Measurements from ENCODE around the gene BMP8B.

The BMP8B gene

GRCh38 chr1:39752703-39753102 is 36.0 kb downstream of the BMP8B start:
- WGBS (ENCODE audit: extremely low coverage, insufficient coverage, insufficient read length): no CpG with 5 or more reads among the region's 6 CpGs
- H3K14ac ChIP-seq (ENCODE audit: low read length): no peak overlapping the region
- no peaks in the 10 kb centered on the region for H3K79me1 ChIP-seq (ENCODE audit: low read length)

GRCh38 chr1:39751595-39751994 is 37.1 kb downstream of the BMP8B start:
- Histone ChIP-seq H2BK120ac (ENCODE audit: insufficient read depth, low read length, poor library complexity) (no peak overlapping the region), H3K18ac (ENCODE audit: low read length) (no peak overlapping the region), H3K14ac (ENCODE audit: low read length) (no peak overlapping the region), H3K4me2 (ENCODE audit: low read length) (no peak overlapping the region), H3K4ac (ENCODE audit: low read depth, low read length) (no peak overlapping the region), H3K23ac (ENCODE audit: low read length) (no peak overlapping the region), H2AK5ac (ENCODE audit: low read length) (no peak overlapping the region), H2AFZ (ENCODE audit: insufficient read depth, low read length, poor library complexity) (no peak overlapping the region), H3K27me3 (ENCODE audit: insufficient read depth, low read length) (no peaks in the 10 kb centered on the region), H3K4me1 (ENCODE audit: control insufficient read depth in 1 of 2, insufficient read depth in 2 of 2, low read length in 2 of 2) (no peaks in the 10 kb centered on the region), H3K9me3 (ENCODE audit: insufficient read depth, low read depth, low read length) (peaks cover 4% of the 10 kb centered on the region), H3K4me3 (ENCODE audit: low read depth, low read length) (no peak overlapping the region), H4K91ac (ENCODE audit: low read depth, low read length) (no peak overlapping the region), H3K79me2 (ENCODE audit: control insufficient read depth, insufficient read depth, low read length, poor library complexity) (no peaks in the 10 kb centered on the region), H2BK5ac (ENCODE audit: low read depth, low read length, poor library complexity) (no peak overlapping the region), H3K9ac (ENCODE audit: low read length) (no peak overlapping the region), H4K12ac (ENCODE audit: low read depth, low read length) (no peak overlapping the region), H3K36me3 (ENCODE audit: control insufficient read depth in 1 of 2, insufficient read depth in 2 of 2, low read length in 2 of 2) (peaks cover 46 to 63% of the 10 kb centered on the region in 2 experiments), H3K79me1 (ENCODE audit: low read length) (no peaks in the 10 kb centered on the region), H3K27ac (ENCODE audit: low read depth, low read length) (no peak overlapping the region), H2BK12ac (ENCODE audit: low read length) (no peak overlapping the region), H4K8ac (ENCODE audit: low read depth, low read length) (no peak overlapping the region)
- no CpG with 5 or more reads among the region's 7 CpGs for WGBS (ENCODE audit: extremely low coverage, insufficient coverage, insufficient read length)
- DNase-seq: no peak

More at GRCh38 chr1:39752703-39753102, 36.0 kb downstream of the BMP8B start:
- peaks cover 4% of the 10 kb centered on the region for H3K9me3 ChIP-seq (ENCODE audit: insufficient read depth, low read depth, low read length)
- H3K4ac ChIP-seq (ENCODE audit: low read depth, low read length): no peak overlapping the region
- H3K18ac ChIP-seq (ENCODE audit: low read length): no peak overlapping the region
- H2AFZ ChIP-seq (ENCODE audit: insufficient read depth, low read length, poor library complexity): no peak overlapping the region
- H3K27me3 ChIP-seq (ENCODE audit: insufficient read depth, low read length): no peaks in the 10 kb centered on the region
- H3K9ac ChIP-seq (ENCODE audit: low read length): no peak overlapping the region
- no peak overlapping the region for H2BK12ac ChIP-seq (ENCODE audit: low read length)
- H2BK120ac ChIP-seq (ENCODE audit: insufficient read depth, low read length, poor library complexity): no peak overlapping the region
- no peak overlapping the region for H3K4me3 ChIP-seq (ENCODE audit: low read depth, low read length)
- no peaks in the 10 kb centered on the region for H3K79me2 ChIP-seq (ENCODE audit: control insufficient read depth, insufficient read depth, low read length, poor library complexity)
- no peak overlapping the region for H3K4me2 ChIP-seq (ENCODE audit: low read length)
- no peaks in the 10 kb centered on the region for H3K4me1 ChIP-seq (ENCODE audit: control insufficient read depth in 1 of 2, insufficient read depth in 2 of 2, low read length in 2 of 2)
- no peak overlapping the region for H2AK5ac ChIP-seq (ENCODE audit: low read length)
- no peak overlapping the region for H4K12ac ChIP-seq (ENCODE audit: low read depth, low read length)
- no peak overlapping the region for H3K23ac ChIP-seq (ENCODE audit: low read length)
- H3K27ac ChIP-seq (ENCODE audit: low read depth, low read length): no peak overlapping the region
- H3K36me3 ChIP-seq (ENCODE audit: control insufficient read depth in 1 of 2, insufficient read depth in 2 of 2, low read length in 2 of 2): peaks cover 46 to 63% of the 10 kb centered on the region in 2 experiments
- no peak for DNase-seq
- H4K8ac ChIP-seq (ENCODE audit: low read depth, low read length): no peak overlapping the region
- H4K91ac ChIP-seq (ENCODE audit: low read depth, low read length): no peak overlapping the region
- H2BK5ac ChIP-seq (ENCODE audit: low read depth, low read length, poor library complexity): no peak overlapping the region

- no peak overlapping the region for H3K4me3 ChIP-seq (ENCODE audit: low read depth, low read length)
- no CpG with 5 or more reads among the region's 16 CpGs for WGBS (ENCODE audit: extremely low coverage, insufficient coverage, insufficient read length)
- H4K91ac ChIP-seq (ENCODE audit: low read depth, low read length): no peak overlapping the region
Measured at GRCh38 chr1:39745016-39745670, 43.5 kb downstream of the BMP8B start.

GRCh38 chr1:39738622-39739366 is 49.9 kb downstream of the BMP8B start, which contains the start of gene PPIE:
PPIE (plus strand) TSS chr1:39738882; CDS start chr1:39738901, 19 bp downstream.
- Histone ChIP-seq H3K4ac (ENCODE audit: low read depth, low read length) (peak within 1 kb of the TSS; percentile 54), H3K79me1 (ENCODE audit: low read length) (peaks cover 4% of the 10 kb centered on the region), H2BK12ac (ENCODE audit: low read length) (no peak within 1 kb of the TSS), H3K4me1 (ENCODE audit: control insufficient read depth in 1 of 2, insufficient read depth in 2 of 2, low read length in 2 of 2) (peaks cover 6 to 7% of the 10 kb centered on the region in 2 experiments), H4K8ac (ENCODE audit: low read depth, low read length) (peak within 1 kb of the TSS; percentile 96), H2AFZ (ENCODE audit: insufficient read depth, low read length, poor library complexity) (peak within 1 kb of the TSS; percentile 81), H3K9ac (ENCODE audit: low read length) (peak within 1 kb of the TSS; percentile 81), H3K9me3 (ENCODE audit: insufficient read depth, low read depth, low read length) (peaks cover 2% of the 10 kb centered on the region), H4K12ac (ENCODE audit: low read depth, low read length) (peak within 1 kb of the TSS; percentile 79), H3K4me3 (ENCODE audit: low read depth, low read length) (peak within 1 kb of the TSS; percentile 97), H3K4me2 (ENCODE audit: low read length) (peak within 1 kb of the TSS; percentile 81), H3K14ac (ENCODE audit: low read length) (peak within 1 kb of the TSS; percentile 87), H2BK120ac (ENCODE audit: insufficient read depth, low read length, poor library complexity) (peak within 1 kb of the TSS; percentile 26), H3K27me3 (ENCODE audit: insufficient read depth, low read length) (no peaks in the 10 kb centered on the region), H3K18ac (ENCODE audit: low read length) (peak within 1 kb of the TSS; percentile 70), H2AK5ac (ENCODE audit: low read length) (no peak within 1 kb of the TSS), H3K27ac (ENCODE audit: low read depth, low read length) (no peak within 1 kb of the TSS), H4K91ac (ENCODE audit: low read depth, low read length) (peak within 1 kb of the TSS; percentile 78), H3K79me2 (ENCODE audit: control insufficient read depth, insufficient read depth, low read length, poor library complexity) (peaks cover 4% of the 10 kb centered on the region), H3K36me3 (ENCODE audit: control insufficient read depth in 1 of 2, insufficient read depth in 2 of 2, low read length in 2 of 2) (peaks cover 3 to 12% of the 10 kb centered on the region in 2 experiments), H2BK5ac (ENCODE audit: low read depth, low read length, poor library complexity) (no peak within 1 kb of the TSS), H3K23ac (ENCODE audit: low read length) (no peak within 1 kb of the TSS)
- WGBS (ENCODE audit: extremely low coverage, insufficient coverage, insufficient read length): no CpG with 5 or more reads among the region's 52 CpGs
- peak; percentile 90 to 93 for DNase-seq

More at GRCh38 chr1:39745016-39745670, 43.5 kb downstream of the BMP8B start:
- no peak overlapping the region for H3K18ac ChIP-seq (ENCODE audit: low read length)
- no peak overlapping the region for H2AFZ ChIP-seq (ENCODE audit: insufficient read depth, low read length, poor library complexity)
- no peak overlapping the region for H4K12ac ChIP-seq (ENCODE audit: low read depth, low read length)
- H3K79me2 ChIP-seq (ENCODE audit: control insufficient read depth, insufficient read depth, low read length, poor library complexity): no peaks in the 10 kb centered on the region
- no peak overlapping the region for H3K4ac ChIP-seq (ENCODE audit: low read depth, low read length)
- no peaks in the 10 kb centered on the region for H3K4me1 ChIP-seq (ENCODE audit: control insufficient read depth in 1 of 2, insufficient read depth in 2 of 2, low read length in 2 of 2)
- H3K36me3 ChIP-seq (ENCODE audit: control insufficient read depth in 1 of 2, insufficient read depth in 2 of 2, low read length in 2 of 2): peaks cover 26 to 48% of the 10 kb centered on the region in 2 experiments
- H2BK5ac ChIP-seq (ENCODE audit: low read depth, low read length, poor library complexity): no peak overlapping the region
- H3K9me3 ChIP-seq (ENCODE audit: insufficient read depth, low read depth, low read length): peaks cover 4% of the 10 kb centered on the region
- no peak overlapping the region for H3K23ac ChIP-seq (ENCODE audit: low read length)
- DNase-seq: no peak
- no peak overlapping the region for H2BK120ac ChIP-seq (ENCODE audit: insufficient read depth, low read length, poor library complexity)
- no peaks in the 10 kb centered on the region for H3K27me3 ChIP-seq (ENCODE audit: insufficient read depth, low read length)
- no peak overlapping the region for H4K8ac ChIP-seq (ENCODE audit: low read depth, low read length)
- no peak overlapping the region for H2AK5ac ChIP-seq (ENCODE audit: low read length)
- no peak overlapping the region for H3K14ac ChIP-seq (ENCODE audit: low read length)
- no peak overlapping the region for H3K27ac ChIP-seq (ENCODE audit: low read depth, low read length)
- H3K4me2 ChIP-seq (ENCODE audit: low read length): no peak overlapping the region
- H2BK12ac ChIP-seq (ENCODE audit: low read length): no peak overlapping the region
- H3K9ac ChIP-seq (ENCODE audit: low read length): no peak overlapping the region
- no peaks in the 10 kb centered on the region for H3K79me1 ChIP-seq (ENCODE audit: low read length)
